ENCODE measurements around the gene TMEM132D. TPM values are rescaled to one million over a fixed set of nuclear protein-coding genes. Genes with fewer than 3 reads are reported as not detected.

The TMEM132D gene
- total RNA-seq, 1 experiment from 2014 or later: not detected

- BruUV-seq (replicated peaks): no TSS peak
- H3K9me3 ChIP-seq (ENCODE audit: control insufficient read depth, insufficient read depth, low read depth, low read length): no peaks in the 10 kb centered on the region
- H3K27ac ChIP-seq (ENCODE audit: low read length): no peak overlapping the region
- ATAC-seq: no peak
- H3K27me3 ChIP-seq (ENCODE audit: control insufficient read depth, insufficient read depth, low read length): no peaks in the 10 kb centered on the region; the same call in 1 of the 2 replicates
- in situ Hi-C loops (cut with HindIII; ENCODE audit: low pct_unique_long_range_greater_than_20kb, low sequenced_read_pairs) (no loop called here), intact Hi-C loops (cut with micrococcal nuclease; ENCODE audit: unreplicated experiment) (no loop called here)
- TF ChIP-seq CTCF (IDR thresholded peaks at IDR 0.05): no peak
- TF ChIP-seq TCF7L2 (IDR thresholded peaks at IDR 0.05; ENCODE audit: low read depth, low read length): no peak
- TF ChIP-seq, protein P1, sequence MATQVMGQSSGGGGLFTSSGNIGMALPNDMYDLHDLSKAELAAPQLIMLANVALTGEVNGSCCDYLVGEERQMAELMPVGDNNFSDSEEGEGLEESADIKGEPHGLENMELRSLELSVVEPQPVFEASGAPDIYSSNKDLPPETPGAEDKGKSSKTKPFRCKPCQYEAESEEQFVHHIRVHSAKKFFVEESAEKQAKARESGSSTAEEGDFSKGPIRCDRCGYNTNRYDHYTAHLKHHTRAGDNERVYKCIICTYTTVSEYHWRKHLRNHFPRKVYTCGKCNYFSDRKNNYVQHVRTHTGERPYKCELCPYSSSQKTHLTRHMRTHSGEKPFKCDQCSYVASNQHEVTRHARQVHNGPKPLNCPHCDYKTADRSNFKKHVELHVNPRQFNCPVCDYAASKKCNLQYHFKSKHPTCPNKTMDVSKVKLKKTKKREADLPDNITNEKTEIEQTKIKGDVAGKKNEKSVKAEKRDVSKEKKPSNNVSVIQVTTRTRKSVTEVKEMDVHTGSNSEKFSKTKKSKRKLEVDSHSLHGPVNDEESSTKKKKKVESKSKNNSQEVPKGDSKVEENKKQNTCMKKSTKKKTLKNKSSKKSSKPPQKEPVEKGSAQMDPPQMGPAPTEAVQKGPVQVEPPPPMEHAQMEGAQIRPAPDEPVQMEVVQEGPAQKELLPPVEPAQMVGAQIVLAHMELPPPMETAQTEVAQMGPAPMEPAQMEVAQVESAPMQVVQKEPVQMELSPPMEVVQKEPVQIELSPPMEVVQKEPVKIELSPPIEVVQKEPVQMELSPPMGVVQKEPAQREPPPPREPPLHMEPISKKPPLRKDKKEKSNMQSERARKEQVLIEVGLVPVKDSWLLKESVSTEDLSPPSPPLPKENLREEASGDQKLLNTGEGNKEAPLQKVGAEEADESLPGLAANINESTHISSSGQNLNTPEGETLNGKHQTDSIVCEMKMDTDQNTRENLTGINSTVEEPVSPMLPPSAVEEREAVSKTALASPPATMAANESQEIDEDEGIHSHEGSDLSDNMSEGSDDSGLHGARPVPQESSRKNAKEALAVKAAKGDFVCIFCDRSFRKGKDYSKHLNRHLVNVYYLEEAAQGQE (IDR thresholded peaks at IDR 0.05; ENCODE audit: insufficient read depth in 1 of 2, low read depth in 2 of 2, low read length in 1 of 2): no peak
- no peak for TF ChIP-seq POLR2AphosphoS5 (IDR thresholded peaks at IDR 0.05; ENCODE audit: low read depth, low read length)
- TF ChIP-seq SIN3A (IDR thresholded peaks at IDR 0.05; ENCODE audit: borderline replicate concordance, insufficient read depth, low read depth, low read length): no peak
- H3K36me3 ChIP-seq (ENCODE audit: control insufficient read depth, insufficient read depth, low read length): no peaks in the 10 kb centered on the region
- DNase-seq (ENCODE audit: low read depth, low spot score): no peak
- ChIA-PET POLR2A (no interaction called here), CTCF (no interaction called here)
- no peak overlapping the region for H3K4me3 ChIP-seq (ENCODE audit: low read depth in 2 of 2, low read length in 2 of 2)
- H3K4me1 ChIP-seq (ENCODE audit: control insufficient read depth, insufficient read depth, low read length): no peaks in the 10 kb centered on the region
Measured at GRCh38 chr12:129163861-129164260, 740.0 kb downstream of the TMEM132D start.

GRCh38 chr12:129163461-129163860, 740.4 kb downstream of the TMEM132D start:
- CTCF ChIA-PET: no interaction called here
- Histone ChIP-seq H3K27me3 (ENCODE audit: control insufficient read depth, insufficient read depth, low read length) (no peaks in the 10 kb centered on the region; the same call in 1 of the 2 replicates), H3K27ac (ENCODE audit: low read length) (no peak overlapping the region), H3K4me1 (ENCODE audit: control insufficient read depth, insufficient read depth, low read length) (no peaks in the 10 kb centered on the region), H3K9me3 (ENCODE audit: control insufficient read depth, insufficient read depth, low read depth, low read length) (no peaks in the 10 kb centered on the region), H3K4me3 (ENCODE audit: low read depth in 2 of 2, low read length in 2 of 2) (no peak overlapping the region), H3K36me3 (ENCODE audit: control insufficient read depth, insufficient read depth, low read length) (no peaks in the 10 kb centered on the region)
- intact Hi-C loops (cut with micrococcal nuclease; ENCODE audit: unreplicated experiment) (no loop called here), in situ Hi-C loops (cut with HindIII; ENCODE audit: low pct_unique_long_range_greater_than_20kb, low sequenced_read_pairs) (no loop called here)
- POLR2A ChIA-PET: no interaction called here
- no TSS peak for BruUV-seq (replicated peaks)
- DNase-seq (ENCODE audit: low read depth, low spot score): no peak
- TF ChIP-seq, protein P1 (IDR thresholded peaks at IDR 0.05; ENCODE audit: insufficient read depth in 1 of 2, low read depth in 2 of 2, low read length in 1 of 2): no peak
- TF ChIP-seq SIN3A (IDR thresholded peaks at IDR 0.05; ENCODE audit: borderline replicate concordance, insufficient read depth, low read depth, low read length): no peak
- no peak for TF ChIP-seq CTCF (IDR thresholded peaks at IDR 0.05)
- no peak for ATAC-seq
